Esophagus muscularis mucosa (tissue), 4 donors: ENCODE measurements around the gene SCGB3A1. TPM values are rescaled to one million over a fixed set of nuclear protein-coding genes. Genes with fewer than 3 reads are reported as not detected.

Experiments
- DNase-seq: peaks from one replicate; pipeline ENCODE4 v3.0.0-alpha.2; 2017; ENCODE audit errors: extremely low spot score
- H3K27ac ChIP-seq, 4 donors: fragments of 200-600 bp; sonication (generic); replicated peaks in 1 of 4; 1 replicate in 3 of 4; 2 replicates in 1 of 4; pipeline ENCODE4 v1.5.1; 2016 to 2019; ENCODE audit warnings: mild to moderate bottlenecking in 1 of 4
- H3K27me3 ChIP-seq, 4 donors: fragments of 200-600 bp; sonication (generic); one replicate each; pipeline versions ENCODE4 v1.5.1 to v1.6.0; 2016 to 2019
- H3K36me3 ChIP-seq, 4 donors: fragments of 200-600 bp; sonication (generic); one replicate each; pipeline ENCODE4 v1.5.1; 2016 to 2019
- H3K4me1 ChIP-seq, 4 donors: fragments of 200-600 bp; sonication (generic); one replicate each; pipeline ENCODE4 v1.5.1; 2016 to 2019
- H3K4me3 ChIP-seq, 4 donors: fragments of 200-600 bp; sonication (generic); 1 replicate in 2 of 4; 2 replicates in 2 of 4; pipeline ENCODE4 v1.5.1; 2016 to 2019; ENCODE audit warnings: mild to moderate bottlenecking in 4 of 4, moderate library complexity in 1 of 4
- H3K9me3 ChIP-seq, 4 donors: fragments of 200-600 bp; sonication (generic); 1 replicate in 3 of 4; 2 replicates in 1 of 4; pipeline ENCODE4 v1.5.1; 2016 to 2019
- CTCF ChIP-seq, 3 experiments: fragments of 200-600 bp in 2 of 3; fragments of 450-650 bp in 1 of 3; sonication (generic) in 2 of 3; IDR thresholded peaks; one replicate each; pipeline ENCODE4 v1.5.1; 2017 to 2019; ENCODE audit warnings: antibody characterized with exemption in 3 of 3, mild to moderate bottlenecking in 2 of 3, moderate library complexity in 1 of 3
- EP300 ChIP-seq: sonication (generic); formaldehyde crosslinking; IDR thresholded peaks from one replicate; pipeline ENCODE4 v1.6.1; 2017; ENCODE audit warnings: antibody characterized with exemption
- POLR2A ChIP-seq: fragments of 450-650 bp; IDR thresholded peaks from one replicate; pipeline ENCODE4 v1.6.1; 2017; ENCODE audit warnings: antibody characterized with exemption, moderate library complexity, mild to moderate bottlenecking, low read depth
- POLR2AphosphoS5 ChIP-seq, 2 donors: sonication (generic); formaldehyde crosslinking; IDR thresholded peaks; one replicate each; pipeline ENCODE4 v1.6.1; 2017; ENCODE audit warnings: antibody characterized with exemption in 2 of 2
- WGBS: methylation state at CpG from one replicate; pipeline ENCODE4 v1.1.5; 2018; 5-methylcytosine and 5-hydroxymethylcytosine counted together
- intact Hi-C: fragments of 100-400 bp; cut with DNase I; formaldehyde crosslinking; loops from one replicate; pipeline ENCODE4 v1.15.1; 2023
- total RNA-seq, 4 donors: library from RNA; depleted of rRNA; stranded (reverse); fragments of >200 nt; gene quantifications; one replicate each; pipeline versions ENCODE4 v1.1.0 to v1.2.1, GENCODE V29; 2016

SCGB3A1 gene
- total RNA-seq, 4 donors from 2014 or later, result 1.9 to 2.4 TPM; not detected in 2

GRCh38 chr5:180637962-180638680 lies 46.8 kb upstream of the SCGB3A1 start:
- DNase-seq, result no peak
- H3K4me3 ChIP-seq, result no peak overlapping the region
- no peak overlapping the region for H3K27ac ChIP-seq
- 71% methylated on average over 19 of the region's 20 CpGs for whole genome bisulfite sequencing
- TF ChIP-seq POLR2AphosphoS5 (IDR thresholded peaks at IDR 0.05) (no peak), POLR2A (no peak), EP300 (no peak), CTCF (IDR thresholded peaks at IDR 0.05) (no peak)
- H3K36me3 ChIP-seq, result no peaks in the 10 kb centered on the region
- H3K27me3 ChIP-seq, result peaks cover 0 to 10% (median 0%) of the 10 kb centered on the region in 4 donors
- H3K9me3 ChIP-seq, result no peaks in the 10 kb centered on the region
- intact Hi-C loops, result no loop called here
- peaks cover 0 to 10% (median 5%) of the 10 kb centered on the region in 4 donors for H3K4me1 ChIP-seq

- Histone ChIP-seq H3K36me3 (no peaks in the 10 kb centered on the region), H3K4me1 (peaks cover 0 to 8% (median 5%) of the 10 kb centered on the region in 4 donors), H3K9me3 (no peaks in the 10 kb centered on the region), H3K4me3 (no peak overlapping the region), H3K27me3 (peaks cover 0 to 25% (median 0%) of the 10 kb centered on the region in 4 donors), H3K27ac (no peak overlapping the region)
- no peak for DNase-seq
- intact Hi-C loops, result no loop called here
- TF ChIP-seq POLR2AphosphoS5 (IDR thresholded peaks at IDR 0.05), result no peak
- no peak for TF ChIP-seq POLR2A
- TF ChIP-seq EP300, result no peak
- no peak for TF ChIP-seq CTCF (IDR thresholded peaks at IDR 0.05)
- WGBS, result 70% methylated on average over 17 of the region's 18 CpGs
These were observed 45.2 kb upstream of the SCGB3A1 start for GRCh38 chr5:180636403-180637075.

GRCh38 chr5:180636016-180636402 lies 44.7 kb upstream of the SCGB3A1 start:
- Histone ChIP-seq H3K4me1 (peaks cover 0 to 8% (median 5%) of the 10 kb centered on the region in 4 donors), H3K9me3 (no peaks in the 10 kb centered on the region), H3K36me3 (no peaks in the 10 kb centered on the region), H3K27me3 (peaks cover 0 to 30% (median 0%) of the 10 kb centered on the region in 4 donors), H3K27ac (no peak overlapping the region), H3K4me3 (no peak overlapping the region)
- intact Hi-C loops, result no loop called here
- 90% methylated on average over 8 of the region's 8 CpGs for WGBS
- TF ChIP-seq POLR2AphosphoS5 (IDR thresholded peaks at IDR 0.05), result no peak
- no peak for TF ChIP-seq POLR2A
- TF ChIP-seq EP300, result no peak
- no peak for TF ChIP-seq CTCF (IDR thresholded peaks at IDR 0.05)
- DNase-seq, result no peak

- Histone ChIP-seq H3K4me1 (no peaks in the 10 kb centered on the region), H3K36me3 (peaks cover 0 to 3% (median 0%) of the 10 kb centered on the region in 4 donors), H3K27ac (no peak overlapping the region), H3K4me3 (no peak overlapping the region), H3K9me3 (no peaks in the 10 kb centered on the region), H3K27me3 (peaks cover 0 to 49% (median 0%) of the 10 kb centered on the region in 4 donors)
- no peak for DNase-seq
- intact Hi-C loops, result no loop called here
- TF ChIP-seq CTCF (IDR thresholded peaks at IDR 0.05), result no peak
- no peak for TF ChIP-seq EP300
- TF ChIP-seq POLR2AphosphoS5 (IDR thresholded peaks at IDR 0.05), result no peak
- no peak for TF ChIP-seq POLR2A
- WGBS, result 65% methylated on average over 10 of the region's 14 CpGs
These were observed 42.2 kb upstream of the SCGB3A1 start for GRCh38 chr5:180633283-180634177.
